SK-N-SH (cell line): ENCODE data around the gene MLLT10. TPM values are rescaled to one million over a fixed set of nuclear protein-coding genes. Genes with fewer than 3 reads are reported as not detected.

Experiments used
- CTCF ChIA-PET: fragments of 300-600, 350-600 bp; formaldehyde crosslinking; extraction: SDS; loops from one replicate; lab custom pipeline; 2021; lab: Yijun Ruan, JAX
- POLR2A ChIA-PET: fragments of 350-600 bp; sonication (Branson Sonifier 250); formaldehyde crosslinking; extraction: SDS; loops from one replicate; lab custom pipeline; 2020; ENCODE audit warnings: antibody characterized with exemption, inconsistent platforms; lab: Yijun Ruan, JAX
- DNase-seq: peaks from one replicate; pipeline ENCODE4 v3.0.0; 2012
- H2AFZ ChIP-seq: fragments of 200-600 bp; sonication (generic); 2 replicates; pipeline ENCODE4 v1.8.1; 2016; ENCODE audit warnings: antibody characterized with exemption, mild to moderate bottlenecking, low read depth
- H3F3A ChIP-seq: fragments of 200-600 bp; sonication (generic); replicated peaks from 2 replicates; pipeline ENCODE3; 2016; ENCODE audit warnings: antibody characterized with exemption, mild to moderate bottlenecking; ENCODE audit not compliant: insufficient read depth
- H3K27ac ChIP-seq, 2 experiments: fragments of 200-500 bp in 1 of 2; fragments of 200-600 bp in 1 of 2; sonication (Bioruptor generic) in 1 of 2; sonication (generic), shearing (Covaris generic) in 1 of 2; 2 replicates each; pipeline versions ENCODE4 v1.5.1 to v1.6.1; 2014 to 2016; ENCODE audit warnings: low read depth in 2 of 2, inconsistent platforms in 1 of 2, low read length in 1 of 2, mild to moderate bottlenecking in 1 of 2, mixed read lengths in 1 of 2
- H3K27me3 ChIP-seq: fragments of 200-600 bp; sonication (generic), shearing (Covaris generic); 2 replicates; pipeline ENCODE4 v1.6.1; 2016; ENCODE audit warnings: mixed run types; ENCODE audit not compliant: insufficient read depth
- H3K36me3 ChIP-seq, 2 experiments: fragments of 200-500 bp in 1 of 2; fragments of 200-600 bp in 1 of 2; sonication (Bioruptor generic) in 1 of 2; sonication (generic) in 1 of 2; replicated peaks in 1 of 2; 2 replicates each; pipeline versions ENCODE3 to v1.5.1; 2014 to 2016; ENCODE audit warnings: low read length in 1 of 2, mild to moderate bottlenecking in 1 of 2; ENCODE audit not compliant: insufficient read depth in 2 of 2, control insufficient read depth in 1 of 2
- H3K4me1 ChIP-seq, 2 experiments: fragments of 200-500 bp in 1 of 2; fragments of 200-600 bp in 1 of 2; sonication (Bioruptor generic) in 1 of 2; sonication (generic), shearing (Covaris generic) in 1 of 2; 2 replicates each; pipeline versions ENCODE4 v1.5.1 to v1.6.1; 2014 to 2016; ENCODE audit warnings: low read depth in 1 of 2, low read length in 1 of 2, mixed run types in 1 of 2; ENCODE audit not compliant: insufficient read depth in 2 of 2, control insufficient read depth in 1 of 2
- H3K4me2 ChIP-seq: fragments of 200-600 bp; sonication (generic), shearing (Covaris generic); 2 replicates; pipeline ENCODE4 v1.6.1; 2017; ENCODE audit warnings: mixed run types
- H3K4me3 ChIP-seq, 2 experiments: fragments of 200-500 bp in 1 of 2; fragments of 200-600 bp in 1 of 2; sonication (Bioruptor generic) in 1 of 2; sonication (generic), shearing (Covaris generic) in 1 of 2; 2 replicates each; pipeline versions ENCODE4 v1.5.1 to v1.8.1; 2014 to 2016; ENCODE audit warnings: low read depth in 2 of 2, inconsistent platforms in 1 of 2, low read length in 1 of 2, mild to moderate bottlenecking in 1 of 2, mixed read lengths in 1 of 2, moderate library complexity in 1 of 2
- H3K79me2 ChIP-seq: fragments of 200-600 bp; sonication (generic); 2 replicates; pipeline ENCODE4 v1.8.1; 2017; ENCODE audit warnings: mild to moderate bottlenecking; ENCODE audit not compliant: insufficient read depth
- H3K9ac ChIP-seq: fragments of 200-600 bp; sonication (generic); 2 replicates; pipeline ENCODE4 v1.6.1; 2017; ENCODE audit warnings: mixed run types
- H3K9me2 ChIP-seq: fragments of 200-600 bp; sonication (generic); 2 replicates; pipeline ENCODE4 v1.6.1; 2017; ENCODE audit warnings: mixed run types
- H3K9me3 ChIP-seq: fragments of 200-600 bp; sonication (generic); 2 replicates; pipeline ENCODE4 v1.6.1; 2017; ENCODE audit warnings: mixed run types, mild to moderate bottlenecking, moderate library complexity
- H4K20me1 ChIP-seq: fragments of 200-600 bp; sonication (generic); 2 replicates; pipeline ENCODE4 v1.6.1; 2017; ENCODE audit warnings: mild to moderate bottlenecking, mixed run types; ENCODE audit not compliant: insufficient read depth
- EP300 ChIP-seq, 2 experiments: IDR thresholded peaks; 2 replicates each; pipeline versions ENCODE4 v1.4.0 to v1.6.1; 2012; ENCODE audit warnings: borderline replicate concordance in 1 of 2, low read depth in 1 of 2, low read length in 1 of 2
- FOSL2 ChIP-seq: IDR thresholded peaks from 2 replicates; pipeline ENCODE4 v1.4.0; 2012; ENCODE audit warnings: low read depth, mild to moderate bottlenecking, moderate library complexity, borderline replicate concordance
- GATA2 ChIP-seq: sonication (generic); formaldehyde crosslinking; IDR thresholded peaks from 2 replicates; pipeline ENCODE4 v1.5.0; 2020; ENCODE audit warnings: mild to moderate bottlenecking, missing genetic modification reagents
- MEF2A ChIP-seq: IDR thresholded peaks from 2 replicates; pipeline ENCODE4 v1.4.0; 2012; ENCODE audit warnings: low read depth, borderline replicate concordance
- MXI1 ChIP-seq: IDR thresholded peaks from 2 replicates; pipeline ENCODE4 v1.6.1; 2012; ENCODE audit warnings: mild to moderate bottlenecking, low read depth, low read length, improper control_type of control experiment
- NFIC ChIP-seq: IDR thresholded peaks from 2 replicates; pipeline ENCODE4 v1.4.0; 2012; ENCODE audit warnings: borderline replicate concordance
- RCOR1 ChIP-seq: fragments of 150-350 bp; IDR thresholded peaks from 2 replicates; pipeline ENCODE4 v1.6.1; 2017; ENCODE audit warnings: antibody characterized with exemption, low read length
- RXRA ChIP-seq: IDR thresholded peaks from 2 replicates; pipeline ENCODE4 v1.4.0; 2012; ENCODE audit warnings: low read depth, mild to moderate bottlenecking, borderline replicate concordance
- SIN3A ChIP-seq: IDR thresholded peaks from 2 replicates; pipeline ENCODE4 v1.6.1; 2012; ENCODE audit warnings: low read depth, mild to moderate bottlenecking, low read length, moderate library complexity, borderline replicate concordance
- SMC3 ChIP-seq: IDR thresholded peaks from 2 replicates; pipeline ENCODE4 v1.6.1; 2012; ENCODE audit warnings: low read depth, low read length, improper control_type of control experiment
- TAF1 ChIP-seq: IDR thresholded peaks from 2 replicates; pipeline ENCODE4 v1.6.1; 2012; ENCODE audit warnings: low read depth, mild to moderate bottlenecking, low read length, moderate library complexity, borderline replicate concordance
- TEAD4 ChIP-seq: IDR thresholded peaks from 2 replicates; pipeline ENCODE4 v1.4.0; 2012; ENCODE audit warnings: mild to moderate bottlenecking, borderline replicate concordance; ENCODE audit not compliant: insufficient read depth
- YY1 ChIP-seq: IDR thresholded peaks from 2 replicates; pipeline ENCODE4 v1.4.0; 2012; ENCODE audit warnings: low read depth, mild to moderate bottlenecking
- WGBS: methylation state at CpG from one replicate; pipeline ENCODE4 v1.1.6; 2017; ENCODE audit warnings: low lambda C conversion rate; 5-methylcytosine and 5-hydroxymethylcytosine counted together
- polyA plus RNA-seq, 3 experiments: library from polyadenylated mRNA; depleted of rRNA; stranded (reverse); fragments of >200 nt; gene quantifications; 2 replicates each; pipeline ENCODE4 v1.2.3, GENCODE V29; 2012
- TF ChIP-seq, protein P1 (sequence below): IDR thresholded peaks from 2 replicates; pipeline ENCODE4; 2012
- TF ChIP-seq, protein P2 (sequence below): fragments of 150-350 bp; IDR thresholded peaks from 2 replicates; pipeline ENCODE4 v1.6.1; 2016; ENCODE audit warnings: mild to moderate bottlenecking, low read depth, low read length
- TF ChIP-seq, protein P3 (sequence below): fragments of 200-600 bp; sonication (generic); IDR thresholded peaks from 2 replicates; pipeline ENCODE4 v1.6.1; 2017; ENCODE audit warnings: antibody characterized with exemption, mild to moderate bottlenecking, moderate library complexity
- TF ChIP-seq, protein P4 (sequence below): IDR thresholded peaks from 2 replicates; pipeline ENCODE4 v1.6.1; 2012; ENCODE audit warnings: mild to moderate bottlenecking, low read depth, low read length, moderate library complexity
- TF ChIP-seq, protein P5 (sequence below): IDR thresholded peaks from 2 replicates; pipeline ENCODE4 v1.4.0; 2012; ENCODE audit warnings: low read depth, borderline replicate concordance
- TF ChIP-seq, protein P6 (sequence below): IDR thresholded peaks from 2 replicates; pipeline ENCODE4 v1.4.0; 2012; ENCODE audit warnings: low read depth, borderline replicate concordance

The MLLT10 gene
- polyA plus RNA-seq, 1 of the 3 experiments (the other 2 are of a cell fraction) = 26.0 TPM

DNA sequence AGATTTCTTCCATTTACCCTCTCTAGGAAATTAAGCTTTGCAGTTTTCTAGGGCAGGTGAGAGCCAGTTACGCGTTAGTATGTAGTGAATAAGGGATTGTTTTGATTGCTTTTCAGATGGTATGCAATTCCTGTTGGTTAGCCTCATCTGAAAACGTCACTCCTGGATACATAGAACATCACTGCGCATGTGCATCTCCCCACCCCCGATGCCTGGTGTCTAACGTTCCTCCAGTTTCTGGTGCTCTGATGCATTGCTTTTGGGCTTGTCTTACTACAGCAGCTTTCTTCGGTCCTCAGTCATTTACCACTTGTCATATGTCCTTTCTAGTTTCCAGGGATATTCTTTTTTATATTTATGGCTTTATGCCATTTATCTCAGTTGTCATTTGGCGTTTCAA, 22.5 kb downstream of the MLLT10 start:
- no peak for TF ChIP-seq FOSL2
- TF ChIP-seq RCOR1 = no peak
- no peak for TF ChIP-seq NFIC
- no peak for TF ChIP-seq YY1
- TF ChIP-seq, protein P1, sequence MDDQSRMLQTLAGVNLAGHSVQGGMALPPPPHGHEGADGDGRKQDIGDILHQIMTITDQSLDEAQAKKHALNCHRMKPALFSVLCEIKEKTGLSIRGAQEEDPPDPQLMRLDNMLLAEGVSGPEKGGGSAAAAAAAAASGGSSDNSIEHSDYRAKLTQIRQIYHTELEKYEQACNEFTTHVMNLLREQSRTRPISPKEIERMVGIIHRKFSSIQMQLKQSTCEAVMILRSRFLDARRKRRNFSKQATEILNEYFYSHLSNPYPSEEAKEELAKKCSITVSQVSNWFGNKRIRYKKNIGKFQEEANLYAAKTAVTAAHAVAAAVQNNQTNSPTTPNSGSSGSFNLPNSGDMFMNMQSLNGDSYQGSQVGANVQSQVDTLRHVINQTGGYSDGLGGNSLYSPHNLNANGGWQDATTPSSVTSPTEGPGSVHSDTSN = no peak
- no peak for TF ChIP-seq TAF1
- TF ChIP-seq, protein P2, sequence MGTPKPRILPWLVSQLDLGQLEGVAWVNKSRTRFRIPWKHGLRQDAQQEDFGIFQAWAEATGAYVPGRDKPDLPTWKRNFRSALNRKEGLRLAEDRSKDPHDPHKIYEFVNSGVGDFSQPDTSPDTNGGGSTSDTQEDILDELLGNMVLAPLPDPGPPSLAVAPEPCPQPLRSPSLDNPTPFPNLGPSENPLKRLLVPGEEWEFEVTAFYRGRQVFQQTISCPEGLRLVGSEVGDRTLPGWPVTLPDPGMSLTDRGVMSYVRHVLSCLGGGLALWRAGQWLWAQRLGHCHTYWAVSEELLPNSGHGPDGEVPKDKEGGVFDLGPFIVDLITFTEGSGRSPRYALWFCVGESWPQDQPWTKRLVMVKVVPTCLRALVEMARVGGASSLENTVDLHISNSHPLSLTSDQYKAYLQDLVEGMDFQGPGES = no peak
- TF ChIP-seq SMC3 = no peak
- TF ChIP-seq, protein P3, sequence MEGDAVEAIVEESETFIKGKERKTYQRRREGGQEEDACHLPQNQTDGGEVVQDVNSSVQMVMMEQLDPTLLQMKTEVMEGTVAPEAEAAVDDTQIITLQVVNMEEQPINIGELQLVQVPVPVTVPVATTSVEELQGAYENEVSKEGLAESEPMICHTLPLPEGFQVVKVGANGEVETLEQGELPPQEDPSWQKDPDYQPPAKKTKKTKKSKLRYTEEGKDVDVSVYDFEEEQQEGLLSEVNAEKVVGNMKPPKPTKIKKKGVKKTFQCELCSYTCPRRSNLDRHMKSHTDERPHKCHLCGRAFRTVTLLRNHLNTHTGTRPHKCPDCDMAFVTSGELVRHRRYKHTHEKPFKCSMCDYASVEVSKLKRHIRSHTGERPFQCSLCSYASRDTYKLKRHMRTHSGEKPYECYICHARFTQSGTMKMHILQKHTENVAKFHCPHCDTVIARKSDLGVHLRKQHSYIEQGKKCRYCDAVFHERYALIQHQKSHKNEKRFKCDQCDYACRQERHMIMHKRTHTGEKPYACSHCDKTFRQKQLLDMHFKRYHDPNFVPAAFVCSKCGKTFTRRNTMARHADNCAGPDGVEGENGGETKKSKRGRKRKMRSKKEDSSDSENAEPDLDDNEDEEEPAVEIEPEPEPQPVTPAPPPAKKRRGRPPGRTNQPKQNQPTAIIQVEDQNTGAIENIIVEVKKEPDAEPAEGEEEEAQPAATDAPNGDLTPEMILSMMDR = no peak
- TF ChIP-seq MEF2A = no peak
- no peak for TF ChIP-seq SIN3A
- TF ChIP-seq EP300 (IDR thresholded peaks at IDR 0.05; ENCODE audit: borderline replicate concordance in 1 of 2, low read depth in 1 of 2, low read length in 1 of 2) = no peak
- TF ChIP-seq RXRA = no peak
- TF ChIP-seq, protein P4, sequence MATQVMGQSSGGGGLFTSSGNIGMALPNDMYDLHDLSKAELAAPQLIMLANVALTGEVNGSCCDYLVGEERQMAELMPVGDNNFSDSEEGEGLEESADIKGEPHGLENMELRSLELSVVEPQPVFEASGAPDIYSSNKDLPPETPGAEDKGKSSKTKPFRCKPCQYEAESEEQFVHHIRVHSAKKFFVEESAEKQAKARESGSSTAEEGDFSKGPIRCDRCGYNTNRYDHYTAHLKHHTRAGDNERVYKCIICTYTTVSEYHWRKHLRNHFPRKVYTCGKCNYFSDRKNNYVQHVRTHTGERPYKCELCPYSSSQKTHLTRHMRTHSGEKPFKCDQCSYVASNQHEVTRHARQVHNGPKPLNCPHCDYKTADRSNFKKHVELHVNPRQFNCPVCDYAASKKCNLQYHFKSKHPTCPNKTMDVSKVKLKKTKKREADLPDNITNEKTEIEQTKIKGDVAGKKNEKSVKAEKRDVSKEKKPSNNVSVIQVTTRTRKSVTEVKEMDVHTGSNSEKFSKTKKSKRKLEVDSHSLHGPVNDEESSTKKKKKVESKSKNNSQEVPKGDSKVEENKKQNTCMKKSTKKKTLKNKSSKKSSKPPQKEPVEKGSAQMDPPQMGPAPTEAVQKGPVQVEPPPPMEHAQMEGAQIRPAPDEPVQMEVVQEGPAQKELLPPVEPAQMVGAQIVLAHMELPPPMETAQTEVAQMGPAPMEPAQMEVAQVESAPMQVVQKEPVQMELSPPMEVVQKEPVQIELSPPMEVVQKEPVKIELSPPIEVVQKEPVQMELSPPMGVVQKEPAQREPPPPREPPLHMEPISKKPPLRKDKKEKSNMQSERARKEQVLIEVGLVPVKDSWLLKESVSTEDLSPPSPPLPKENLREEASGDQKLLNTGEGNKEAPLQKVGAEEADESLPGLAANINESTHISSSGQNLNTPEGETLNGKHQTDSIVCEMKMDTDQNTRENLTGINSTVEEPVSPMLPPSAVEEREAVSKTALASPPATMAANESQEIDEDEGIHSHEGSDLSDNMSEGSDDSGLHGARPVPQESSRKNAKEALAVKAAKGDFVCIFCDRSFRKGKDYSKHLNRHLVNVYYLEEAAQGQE = no peak
- no peak for TF ChIP-seq MXI1
- no peak for TF ChIP-seq TEAD4
- no peak for TF ChIP-seq GATA2 (CRISPR knock-in tag)
- TF ChIP-seq, protein P5, sequence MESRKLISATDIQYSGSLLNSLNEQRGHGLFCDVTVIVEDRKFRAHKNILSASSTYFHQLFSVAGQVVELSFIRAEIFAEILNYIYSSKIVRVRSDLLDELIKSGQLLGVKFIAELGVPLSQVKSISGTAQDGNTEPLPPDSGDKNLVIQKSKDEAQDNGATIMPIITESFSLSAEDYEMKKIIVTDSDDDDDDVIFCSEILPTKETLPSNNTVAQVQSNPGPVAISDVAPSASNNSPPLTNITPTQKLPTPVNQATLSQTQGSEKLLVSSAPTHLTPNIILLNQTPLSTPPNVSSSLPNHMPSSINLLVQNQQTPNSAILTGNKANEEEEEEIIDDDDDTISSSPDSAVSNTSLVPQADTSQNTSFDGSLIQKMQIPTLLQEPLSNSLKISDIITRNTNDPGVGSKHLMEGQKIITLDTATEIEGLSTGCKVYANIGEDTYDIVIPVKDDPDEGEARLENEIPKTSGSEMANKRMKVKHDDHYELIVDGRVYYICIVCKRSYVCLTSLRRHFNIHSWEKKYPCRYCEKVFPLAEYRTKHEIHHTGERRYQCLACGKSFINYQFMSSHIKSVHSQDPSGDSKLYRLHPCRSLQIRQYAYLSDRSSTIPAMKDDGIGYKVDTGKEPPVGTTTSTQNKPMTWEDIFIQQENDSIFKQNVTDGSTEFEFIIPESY = no peak
- TF ChIP-seq, protein P6, sequence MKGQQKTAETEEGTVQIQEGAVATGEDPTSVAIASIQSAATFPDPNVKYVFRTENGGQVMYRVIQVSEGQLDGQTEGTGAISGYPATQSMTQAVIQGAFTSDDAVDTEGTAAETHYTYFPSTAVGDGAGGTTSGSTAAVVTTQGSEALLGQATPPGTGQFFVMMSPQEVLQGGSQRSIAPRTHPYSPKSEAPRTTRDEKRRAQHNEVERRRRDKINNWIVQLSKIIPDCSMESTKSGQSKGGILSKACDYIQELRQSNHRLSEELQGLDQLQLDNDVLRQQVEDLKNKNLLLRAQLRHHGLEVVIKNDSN = no peak
- peaks cover 18% of the 10 kb centered on the region for H3F3A ChIP-seq
- no peaks in the 10 kb centered on the region for H3K9me3 ChIP-seq
- DNase-seq = no peak
- 94% methylated on average over 8 of the region's 8 CpGs for WGBS
- ChIA-PET CTCF (no interaction called here), POLR2A (no interaction called here)
- H3K9me2 ChIP-seq = no peaks in the 10 kb centered on the region
- no peak overlapping the region for H3K4me3 ChIP-seq
- no peak overlapping the region for H3K4me2 ChIP-seq
- peaks cover 35% of the 10 kb centered on the region for H4K20me1 ChIP-seq
- H3K27ac ChIP-seq = no peak overlapping the region
- H3K9ac ChIP-seq = no peak overlapping the region
- H3K79me2 ChIP-seq = peaks cover 98% of the 10 kb centered on the region
- peaks cover 36 to 76% of the 10 kb centered on the region in 2 experiments for H3K36me3 ChIP-seq
- no peaks in the 10 kb centered on the region for H3K4me1 ChIP-seq
- H3K27me3 ChIP-seq = no peaks in the 10 kb centered on the region
- no peak overlapping the region for H2AFZ ChIP-seq
